ENCODE measurements around the gene GPR3. TPM values are rescaled to one million over a fixed set of nuclear protein-coding genes. Genes with fewer than 3 reads are reported as not detected.

The GPR3 gene
- total and polyA plus RNA-seq, 4 donors = under 0.01 to 0.30 TPM; not detected in 2

- Histone ChIP-seq H3K9me3 (ENCODE audit: control insufficient read depth in 4 of 4, low read length in 3 of 4) (no peaks in the 10 kb centered on the region), H3K27me3 (ENCODE audit: control insufficient read depth in 4 of 4, insufficient read depth in 4 of 4, low read length in 3 of 4) (no peaks in the 10 kb centered on the region), H3K4me3 (ENCODE audit: low read depth in 1 of 3, low read length in 3 of 3) (no peak overlapping the region), H3K36me3 (ENCODE audit: control insufficient read depth in 4 of 4, insufficient read depth in 3 of 4, low read depth in 1 of 4, low read length in 3 of 4) (peaks cover 3 to 52% (median 27%) of the 10 kb centered on the region in 4 donors), H3K4me1 (ENCODE audit: control insufficient read depth in 4 of 4, insufficient read depth in 4 of 4, low read length in 3 of 4) (peaks cover 0 to 8% (median 4%) of the 10 kb centered on the region in 4 donors), H3K27ac (ENCODE audit: low read depth in 1 of 2, low read length in 2 of 2) (no peak overlapping the region), H3K9ac (ENCODE audit: low read depth in 1 of 2, low read length in 2 of 2) (no peak overlapping the region)
- TF ChIP-seq ZBTB33 (IDR thresholded peaks at IDR 0.05) (no peak), FOXA1 (IDR thresholded peaks at IDR 0.05) (no peak), JUND (IDR thresholded peaks at IDR 0.05) (no peak), HNF4A (conservative IDR thresholded peaks at IDR 0.05) (no peak), YY1 (IDR thresholded peaks at IDR 0.05) (no peak), ATF3 (IDR thresholded peaks at IDR 0.05) (no peak), FOXA2 (IDR thresholded peaks at IDR 0.05) (no peak), REST (IDR thresholded peaks at IDR 0.05) (no peak), NR2F2 (IDR thresholded peaks at IDR 0.05) (no peak), SP1 (IDR thresholded peaks at IDR 0.05) (no peak), RAD21 (IDR thresholded peaks at IDR 0.05) (no peak), CTCF (IDR thresholded peaks at IDR 0.05; ENCODE audit: low read depth, low read length, missing input control) (no peak), EGR1 (IDR thresholded peaks at IDR 0.05; ENCODE audit: low read depth in 2 of 2) (no peak), RXRA (IDR thresholded peaks at IDR 0.05) (no peak)
- DNase-seq (ENCODE audit: low spot score) = no peak
- WGBS = 97% methylated on average over 9 of the region's 9 CpGs
Measured at GRCh38 chr1:27408151-27408550, 15.7 kb downstream of the GPR3 start.

GRCh38 chr1:27409669-27410068, 17.2 kb downstream of the GPR3 start:
- no peak for DNase-seq (ENCODE audit: low spot score)
- WGBS = 96% methylated on average over 11 of the region's 11 CpGs
- H3K4me3 ChIP-seq (ENCODE audit: low read depth in 1 of 3, low read length in 3 of 3) = no peak overlapping the region
- no peaks in the 10 kb centered on the region for H3K9me3 ChIP-seq (ENCODE audit: control insufficient read depth in 4 of 4, low read length in 3 of 4)
- no peak overlapping the region for H3K9ac ChIP-seq (ENCODE audit: low read depth in 1 of 2, low read length in 2 of 2)
- no peak overlapping the region for H3K27ac ChIP-seq (ENCODE audit: low read depth in 1 of 2, low read length in 2 of 2)
- H3K27me3 ChIP-seq (ENCODE audit: control insufficient read depth in 4 of 4, insufficient read depth in 4 of 4, low read length in 3 of 4) = no peaks in the 10 kb centered on the region
- H3K36me3 ChIP-seq (ENCODE audit: control insufficient read depth in 4 of 4, insufficient read depth in 3 of 4, low read depth in 1 of 4, low read length in 3 of 4) = peaks cover 5 to 62% (median 37%) of the 10 kb centered on the region in 4 donors
- peaks cover 0 to 8% (median 4%) of the 10 kb centered on the region in 4 donors for H3K4me1 ChIP-seq (ENCODE audit: control insufficient read depth in 4 of 4, insufficient read depth in 4 of 4, low read length in 3 of 4)
- TF ChIP-seq EGR1 (IDR thresholded peaks at IDR 0.05; ENCODE audit: low read depth in 2 of 2) (no peak), JUND (IDR thresholded peaks at IDR 0.05) (no peak), YY1 (IDR thresholded peaks at IDR 0.05) (no peak), NR2F2 (IDR thresholded peaks at IDR 0.05) (no peak), SP1 (IDR thresholded peaks at IDR 0.05) (no peak), GABPA (IDR thresholded peaks at IDR 0.05 in 1 of 2, conservative IDR thresholded peaks at IDR 0.05 in 1 of 2) (no peak), HNF4A (conservative IDR thresholded peaks at IDR 0.05) (no peak), FOXA2 (IDR thresholded peaks at IDR 0.05) (no peak), FOXA1 (IDR thresholded peaks at IDR 0.05) (no peak), CTCF (IDR thresholded peaks at IDR 0.05; ENCODE audit: low read depth, low read length, missing input control) (no peak), ZBTB33 (IDR thresholded peaks at IDR 0.05) (no peak)
